HUES64 (cell line): ENCODE results near the gene ECHDC3.
A peak's percentile ranks its signal among the peaks of the same experiment; 100 is the strongest.
"Not testable (repeated sequence)": the region's sequence is repeated elsewhere in the genome, so short reads cannot be mapped to it uniquely, and the experiment has no call there.

ENCODE experiments used
- H3K27ac ChIP-seq: 2 replicates; pipeline ENCODE4 v1.7.0; 2013; ENCODE audit warnings: low read depth, low read length, inconsistent platforms
- H3K27me3 ChIP-seq: 2 replicates; pipeline ENCODE4 v1.6.1; 2013; ENCODE audit warnings: mild to moderate bottlenecking, low read length; ENCODE audit not compliant: insufficient read depth
- H3K36me3 ChIP-seq: 2 replicates; pipeline ENCODE4 v1.6.1; 2013; ENCODE audit warnings: mild to moderate bottlenecking, low read length; ENCODE audit not compliant: insufficient read depth
- H3K4me1 ChIP-seq: 2 replicates; pipeline ENCODE4 v1.6.1; 2013; ENCODE audit warnings: mild to moderate bottlenecking, low read length, moderate library complexity; ENCODE audit not compliant: insufficient read depth
- H3K4me3 ChIP-seq: 2 replicates; pipeline ENCODE4 v1.5.1; 2013; ENCODE audit warnings: mild to moderate bottlenecking, low read length, moderate library complexity
- H3K9ac ChIP-seq: 2 replicates; pipeline ENCODE4 v1.6.1; 2013; ENCODE audit warnings: mild to moderate bottlenecking, low read depth, low read length
- H3K9me3 ChIP-seq: 2 replicates; pipeline ENCODE4 v1.6.1; 2013; ENCODE audit warnings: low read depth, low read length; ENCODE audit not compliant: insufficient read depth
- WGBS: fragments of 150-250, 120-280 bp; methylation state at CpG from one replicate; pipeline ENCODE4 v1.1.7; 2013; ENCODE audit warnings: missing lambda C conversion rate; 5-methylcytosine and 5-hydroxymethylcytosine counted together

Gene ECHDC3

DNA sequence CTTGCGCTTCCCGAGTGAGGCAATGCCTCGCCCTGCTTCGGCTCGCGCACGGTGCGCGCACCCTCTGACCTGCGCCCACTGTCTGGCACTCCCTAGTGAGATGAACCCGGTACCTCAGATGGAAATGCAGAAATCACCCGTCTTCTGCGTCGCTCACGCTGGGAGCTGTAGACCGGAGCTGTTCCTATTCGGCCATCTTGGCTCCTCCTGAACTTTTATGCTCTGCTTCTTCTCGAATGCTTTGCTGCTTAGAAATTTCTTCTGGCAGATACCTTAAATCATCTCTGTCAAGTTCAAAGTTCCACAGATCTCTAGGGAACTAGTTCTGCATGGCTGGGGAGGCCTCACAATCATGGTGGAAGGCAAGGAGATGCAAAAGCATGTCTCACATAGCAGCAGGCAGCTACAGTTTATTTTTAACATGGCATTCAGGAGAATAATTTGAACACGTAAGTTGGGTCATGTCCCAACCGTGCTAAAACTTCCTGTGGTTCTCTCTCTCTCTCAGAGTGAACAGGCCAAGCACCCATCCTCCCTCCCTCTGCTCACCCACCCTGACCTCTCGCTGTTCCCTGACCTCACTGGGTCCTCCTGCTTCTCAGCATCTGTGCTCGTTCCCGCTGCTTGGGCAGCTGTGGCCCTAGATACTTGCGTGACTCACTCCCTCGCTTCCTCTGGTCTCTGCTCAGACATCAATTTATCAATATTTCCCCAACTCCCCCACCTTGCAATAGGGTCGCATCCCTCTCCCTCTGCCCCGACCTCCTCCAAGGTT lies 4.7 kb upstream of the ECHDC3 start:
- peak overlapping the region; percentile 47 for H3K4me3 ChIP-seq

DNA sequence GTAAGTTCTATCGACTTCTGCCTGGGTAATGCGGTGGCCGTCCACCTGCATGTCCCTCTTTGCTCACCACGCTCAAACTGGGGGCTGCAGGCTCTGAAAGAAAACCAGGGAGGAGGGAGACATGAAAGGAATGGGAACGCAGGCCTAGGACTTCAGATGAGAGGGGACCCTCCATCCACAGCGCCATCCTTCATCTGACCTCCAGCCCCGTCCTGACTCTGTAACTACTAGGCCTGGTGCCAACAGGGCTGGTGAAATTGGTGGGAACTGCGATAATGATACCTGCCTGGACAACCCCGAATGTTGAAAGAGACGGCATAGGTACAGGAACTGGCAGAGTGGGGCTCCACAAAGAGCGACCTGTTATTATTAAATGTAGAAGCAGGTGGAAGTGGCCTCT lies 1.3 kb upstream of the ECHDC3 start:
- Histone ChIP-seq H3K4me1 (peaks cover 10% of the 10 kb centered on the region; the same call in 1 of the 2 replicates), H3K36me3 (no peaks in the 10 kb centered on the region), H3K9ac (no peak overlapping the region), H3K4me3 (no peak overlapping the region), H3K27ac (no peak overlapping the region), H3K27me3 (peaks cover 10% of the 10 kb centered on the region; the same call in 1 of the 2 replicates), H3K9me3 (0 out of 2 replicates have a peak, but pooled peaks cover 7% of the 10 kb centered on the region)
- WGBS: 91% methylated on average over 11 of the region's 11 CpGs

More for the DNA sequence above, 4.7 kb upstream of the ECHDC3 start:
- not testable (repeated sequence) for H3K4me1 ChIP-seq, H3K36me3 ChIP-seq, H3K9me3 ChIP-seq, H3K27me3 ChIP-seq
- WGBS: 38% methylated on average over 27 of the region's 27 CpGs
- peak overlapping the region; percentile 49; the same call in 1 of the 2 replicates for H3K27ac ChIP-seq
- peak overlapping the region; percentile 57; the same call in 1 of the 2 replicates for H3K9ac ChIP-seq

DNA sequence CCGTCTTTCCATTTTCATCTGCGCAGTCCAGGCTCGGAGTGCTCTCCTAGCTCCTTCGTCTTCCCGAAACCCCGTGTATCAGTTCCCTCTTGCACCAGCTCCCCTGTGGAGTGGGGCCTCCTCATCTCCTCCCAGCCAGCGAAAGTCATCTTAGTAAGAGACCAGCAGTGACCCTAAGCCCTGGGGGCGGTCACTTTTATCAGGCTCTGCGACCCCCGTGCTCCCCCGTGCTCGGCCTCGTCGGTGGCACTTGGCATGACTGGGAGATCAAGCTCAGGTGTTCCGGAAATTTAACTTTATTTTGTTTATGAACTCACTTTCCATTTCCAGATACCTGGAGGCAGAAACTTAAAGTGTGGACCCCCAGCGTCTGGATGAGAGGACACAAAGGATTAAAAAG lies 574 bp upstream of the ECHDC3 start:
- 82% methylated on average over 16 of the region's 16 CpGs for whole genome bisulfite sequencing
- Histone ChIP-seq H3K36me3 (no peaks in the 10 kb centered on the region), H3K4me3 (peak overlapping the region; percentile 45), H3K4me1 (peaks cover 10% of the 10 kb centered on the region; the same call in 1 of the 2 replicates), H3K27ac (no peak overlapping the region; the same call in 1 of the 2 replicates), H3K9ac (no peak overlapping the region), H3K9me3 (0 out of 2 replicates have a peak, but pooled peaks cover 7% of the 10 kb centered on the region), H3K27me3 (peaks cover 10% of the 10 kb centered on the region; the same call in 1 of the 2 replicates)

DNA sequence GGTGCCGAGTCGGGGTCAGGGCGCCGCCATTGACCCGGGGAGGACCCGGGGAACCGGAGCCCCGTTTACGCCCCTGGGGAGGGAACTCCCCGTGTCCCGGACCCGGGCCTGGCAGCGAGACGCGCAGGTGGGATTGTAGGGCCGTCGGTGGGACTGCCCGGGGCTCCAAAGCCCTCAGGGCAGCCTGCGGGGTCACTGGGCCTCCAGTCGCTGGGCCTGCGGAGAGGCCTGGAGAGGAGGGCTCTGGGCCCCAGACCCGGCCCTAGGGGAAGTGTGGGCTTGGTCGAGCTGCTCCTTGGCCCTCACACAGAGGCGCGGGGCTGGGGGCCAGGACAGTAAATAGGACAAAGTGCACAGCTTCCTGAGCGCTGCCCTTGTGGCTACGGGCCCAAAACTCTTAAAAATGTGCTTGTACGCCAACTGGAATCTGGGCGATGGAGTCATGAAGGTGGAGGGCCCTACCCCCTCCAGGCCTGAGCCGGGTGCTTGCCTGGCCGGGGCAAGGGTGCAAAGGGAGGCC lies 657 bp downstream of the ECHDC3 start:
- Histone ChIP-seq H3K27me3 (peaks cover 10% of the 10 kb centered on the region; the same call in 1 of the 2 replicates), H3K36me3 (peaks cover 6% of the 10 kb centered on the region; the same call in 1 of the 2 replicates), H3K9me3 (0 out of 2 replicates have a peak, but pooled peaks cover 7% of the 10 kb centered on the region), H3K9ac (peak overlapping the region; percentile 56), H3K4me1 (peaks cover 6% of the 10 kb centered on the region; the same call in 1 of the 2 replicates), H3K4me3 (peak overlapping the region; percentile 57), H3K27ac (no peak overlapping the region)
- 46% methylated on average over 31 of the region's 31 CpGs for WGBS

DNA sequence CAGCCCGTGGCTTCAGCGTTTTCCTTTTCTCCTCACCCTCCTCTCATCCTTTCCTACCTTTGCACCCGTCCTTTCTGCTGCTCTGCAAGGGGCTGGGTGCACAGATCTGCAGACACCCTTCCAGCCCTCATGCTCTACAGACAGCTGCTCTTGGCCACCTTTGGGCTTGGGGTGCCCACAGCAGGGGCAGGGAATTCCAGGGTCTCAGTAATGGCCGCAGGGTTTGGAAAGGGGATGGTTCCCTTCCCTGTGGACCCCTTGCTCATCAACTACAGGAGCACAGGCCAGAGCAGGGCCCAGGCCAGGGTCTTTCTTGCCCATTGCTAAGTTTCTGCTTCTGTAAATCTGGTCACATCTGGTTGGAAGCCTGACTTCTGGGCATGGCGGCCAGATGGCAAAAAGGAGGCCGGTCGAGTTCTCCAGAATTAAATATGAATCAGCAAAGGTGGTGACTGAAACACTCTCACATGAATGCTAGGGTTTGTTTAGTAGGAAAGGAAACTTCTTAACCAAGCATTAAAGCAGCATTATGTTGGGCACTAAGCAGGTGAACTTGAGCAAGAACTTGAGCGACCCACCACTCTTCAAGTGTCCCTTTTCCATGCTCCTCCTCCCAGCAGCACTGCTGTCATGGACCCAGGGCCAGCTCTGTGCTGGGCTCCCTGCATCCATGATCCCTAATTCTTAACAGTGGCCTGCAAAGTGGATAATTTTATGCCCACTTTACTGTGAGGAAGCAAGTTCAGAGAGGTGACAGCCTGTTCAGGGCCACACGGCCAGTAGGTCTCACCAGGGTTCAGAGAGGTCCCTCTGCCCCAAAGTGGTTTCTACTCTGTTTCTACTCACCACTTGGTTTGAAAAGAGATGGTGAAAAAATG lies 1.5 kb downstream of the ECHDC3 start:
- H3K9ac ChIP-seq: no peak overlapping the region
- H3K4me3 ChIP-seq: peak overlapping the region; percentile 57; the same call in 1 of the 2 replicates
- 83% methylated on average over 9 of the region's 9 CpGs for WGBS

DNA sequence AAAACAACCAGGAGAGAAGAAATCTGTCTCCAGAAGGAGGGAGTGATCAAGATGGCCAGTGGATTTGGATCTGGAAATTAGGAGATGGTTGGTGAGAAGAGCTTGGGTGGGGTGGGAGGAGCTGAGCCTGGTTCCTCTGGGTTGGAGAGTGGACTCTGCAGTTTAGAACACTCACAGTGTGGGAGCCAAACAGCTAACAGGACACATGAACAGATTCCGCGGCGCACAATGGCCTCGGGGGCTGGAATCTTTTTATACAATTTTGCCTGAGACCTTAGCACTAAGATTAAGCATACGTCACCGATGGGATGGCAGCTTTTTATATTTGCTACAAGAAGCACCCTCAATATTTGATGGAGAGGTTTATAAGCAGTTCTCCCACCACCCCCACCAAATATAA lies 2.9 kb downstream of the ECHDC3 start:
- WGBS: 82% methylated on average over 6 of the region's 6 CpGs
- Histone ChIP-seq H3K9ac (no peak overlapping the region), H3K27me3 (0 out of 2 replicates have a peak, but pooled peaks cover 5% of the 10 kb centered on the region), H3K27ac (no peak overlapping the region), H3K9me3 (no peaks in the 10 kb centered on the region), H3K4me1 (peaks cover 6% of the 10 kb centered on the region; the same call in 1 of the 2 replicates), H3K36me3 (peaks cover 14% of the 10 kb centered on the region), H3K4me3 (no peak overlapping the region)

More for the DNA sequence above, 1.5 kb downstream of the ECHDC3 start:
- H3K9me3 ChIP-seq: 0 out of 2 replicates have a peak, but pooled peaks cover 1% of the 10 kb centered on the region
- H3K36me3 ChIP-seq: peaks cover 6% of the 10 kb centered on the region; the same call in 1 of the 2 replicates
- H3K27ac ChIP-seq: no peak overlapping the region
- 0 out of 2 replicates have a peak, but pooled peaks cover 5% of the 10 kb centered on the region for H3K27me3 ChIP-seq
- peaks cover 6% of the 10 kb centered on the region; the same call in 1 of the 2 replicates for H3K4me1 ChIP-seq

DNA sequence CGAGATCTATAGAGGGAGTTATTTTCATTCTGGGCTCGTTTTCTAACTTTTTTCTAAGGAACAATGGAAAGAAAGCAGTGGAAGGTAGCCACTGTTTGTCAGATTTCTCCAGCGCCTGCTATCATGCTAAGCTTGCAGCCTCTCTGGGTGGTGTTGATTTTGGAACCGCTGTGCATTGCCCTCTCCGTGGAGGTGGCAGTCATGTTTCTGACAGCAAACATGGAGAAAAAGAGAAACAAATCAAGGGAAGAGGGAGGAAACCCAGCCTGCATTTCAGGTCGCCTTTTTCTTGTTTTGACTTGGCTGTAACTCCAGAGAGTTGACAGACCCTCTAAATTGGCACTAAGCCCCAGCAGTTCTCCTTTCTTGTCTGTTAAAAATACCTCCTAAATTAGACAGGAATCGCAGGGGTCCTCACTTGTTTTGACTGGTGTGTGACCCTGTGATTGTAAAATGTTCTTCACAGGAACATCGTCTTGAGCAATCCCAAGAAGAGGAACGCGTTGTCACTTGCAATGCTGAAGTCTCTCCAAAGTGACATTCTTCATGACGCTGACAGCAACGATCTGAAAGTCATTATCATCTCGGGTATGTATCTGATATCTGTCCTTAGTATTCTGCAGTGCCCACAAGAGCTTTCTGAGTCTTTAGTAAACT lies 4.8 kb downstream of the ECHDC3 start:
- H3K9ac ChIP-seq: no peak overlapping the region
- H3K36me3 ChIP-seq: peaks cover 33% of the 10 kb centered on the region
- 84% methylated on average over 13 of the region's 13 CpGs for WGBS
- H3K9me3 ChIP-seq: no peaks in the 10 kb centered on the region
- 0 out of 2 replicates have a peak, but pooled peaks cover 5% of the 10 kb centered on the region for H3K27me3 ChIP-seq
- no peak overlapping the region for H3K27ac ChIP-seq
- no peaks in the 10 kb centered on the region for H3K4me1 ChIP-seq
- no peak overlapping the region for H3K4me3 ChIP-seq

DNA sequence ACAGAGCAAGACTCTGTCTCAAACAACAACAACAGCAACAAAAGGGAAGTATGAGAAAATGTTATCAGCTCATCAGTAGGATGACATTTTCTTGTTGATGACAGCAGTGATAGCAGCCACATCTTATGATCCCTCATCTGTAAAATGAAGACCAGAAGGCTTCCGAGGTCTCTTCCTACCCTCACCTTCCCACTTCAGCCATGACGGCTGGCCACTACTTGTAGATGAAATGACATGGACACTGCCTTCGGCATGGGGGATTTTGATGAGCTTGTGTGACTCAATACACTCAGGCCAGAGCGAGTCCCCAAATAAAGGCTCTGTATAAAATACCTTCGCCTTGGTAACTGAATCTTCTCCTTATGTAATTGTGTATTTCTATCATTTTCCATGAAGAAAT lies 6.7 kb downstream of the ECHDC3 start:
- Histone ChIP-seq H3K36me3 (peaks cover 48% of the 10 kb centered on the region), H3K27me3 (no peaks in the 10 kb centered on the region), H3K9me3 (no peaks in the 10 kb centered on the region), H3K4me3 (no peak overlapping the region), H3K4me1 (no peaks in the 10 kb centered on the region), H3K27ac (no peak overlapping the region), H3K9ac (no peak overlapping the region)
- 70% methylated on average over 4 of the region's 5 CpGs for WGBS

DNA sequence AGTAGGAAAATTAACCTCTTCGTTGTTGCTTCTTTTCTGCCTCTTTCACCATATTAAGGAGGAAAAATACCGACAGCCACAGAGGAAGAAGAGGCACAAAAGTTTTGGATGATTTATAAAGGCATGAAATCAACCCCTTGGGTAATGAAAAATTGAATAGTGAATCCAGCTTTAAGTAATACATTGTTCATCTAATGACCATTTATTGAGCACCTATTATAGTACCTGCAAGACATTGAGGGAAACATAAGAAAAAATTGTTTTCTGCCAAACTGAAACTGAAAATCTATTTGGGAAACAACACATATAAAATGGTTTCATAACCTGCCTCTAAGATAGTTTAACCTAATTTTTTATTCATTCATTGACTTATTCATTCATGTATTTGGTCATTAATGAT lies 8.2 kb downstream of the ECHDC3 start:
- peaks cover 54% of the 10 kb centered on the region for H3K36me3 ChIP-seq
- H3K27me3 ChIP-seq: no peaks in the 10 kb centered on the region
- WGBS: 80% methylated on average over 1 of the region's 2 CpGs
- no peak overlapping the region for H3K4me3 ChIP-seq
- H3K27ac ChIP-seq: no peak overlapping the region
- H3K9me3 ChIP-seq: no peaks in the 10 kb centered on the region
- no peak overlapping the region for H3K9ac ChIP-seq
- no peaks in the 10 kb centered on the region for H3K4me1 ChIP-seq

DNA sequence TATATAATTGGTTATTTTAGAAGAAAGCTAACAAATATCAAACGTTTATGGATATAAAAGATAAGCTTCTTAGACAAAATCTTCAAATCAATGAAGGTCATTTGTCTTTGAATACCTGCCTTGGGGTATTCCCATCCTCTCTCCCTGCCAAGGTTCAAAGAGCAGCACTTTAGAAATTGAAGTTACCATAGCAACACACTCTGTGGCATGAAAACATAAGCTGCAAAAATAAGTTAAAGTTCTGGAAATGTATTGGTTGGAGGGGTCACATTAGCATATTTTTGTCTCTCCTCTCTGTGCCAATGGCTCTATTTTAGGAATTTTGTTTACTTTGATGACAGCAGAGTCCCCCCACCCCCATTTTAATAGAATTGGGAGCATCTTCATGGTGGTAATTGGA lies 12.0 kb downstream of the ECHDC3 start:
- no CpG with 5 or more reads among the region's 1 CpG for WGBS
- Histone ChIP-seq H3K36me3 (peaks cover 52% of the 10 kb centered on the region), H3K4me1 (no peaks in the 10 kb centered on the region), H3K9me3 (no peaks in the 10 kb centered on the region), H3K27ac (no peak overlapping the region), H3K4me3 (no peak overlapping the region), H3K9ac (no peak overlapping the region), H3K27me3 (no peaks in the 10 kb centered on the region)
